Measurements from ENCODE around the gene DDA1.

The DDA1 gene

DNA sequence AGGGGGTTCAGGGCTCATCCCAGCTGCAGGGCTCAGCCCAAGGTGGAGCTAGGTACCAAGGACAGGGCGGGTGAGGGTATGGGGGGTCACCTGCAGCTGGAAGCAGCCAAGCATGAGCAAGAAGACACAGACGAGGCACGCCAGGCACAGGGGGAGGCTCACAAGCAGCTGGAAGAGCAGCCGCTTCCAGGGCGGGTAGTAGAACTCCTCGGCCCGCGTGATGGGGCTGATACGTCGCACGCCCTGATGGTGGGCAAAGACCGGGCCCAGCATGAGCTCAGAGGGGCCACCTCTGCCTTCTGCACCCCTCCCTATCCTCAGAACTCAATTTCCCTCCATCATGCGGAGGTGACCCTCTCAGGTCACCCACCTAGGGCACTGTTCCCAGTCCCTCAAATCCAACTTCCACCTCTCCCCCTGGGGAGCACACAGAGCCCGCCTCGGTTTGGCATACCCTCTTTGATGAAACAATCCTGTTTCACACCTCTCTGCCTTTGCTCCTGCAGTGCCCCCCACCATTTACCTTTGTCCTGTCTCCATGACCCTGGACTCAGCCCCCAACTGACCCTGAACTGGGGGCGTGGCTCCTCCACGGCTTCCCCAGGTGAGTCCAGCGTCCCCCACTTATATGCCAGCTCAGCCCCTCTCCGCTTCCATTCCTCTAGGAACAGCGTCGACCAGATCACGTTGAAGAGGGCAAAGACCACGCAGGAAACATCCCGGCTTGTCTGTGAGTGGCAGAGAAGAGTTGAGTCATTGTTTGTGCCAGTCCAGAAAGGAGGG, 21.1 kb downstream of the DDA1 start:
- DNase-seq (ENCODE audit: low spot score): no peak

DNA sequence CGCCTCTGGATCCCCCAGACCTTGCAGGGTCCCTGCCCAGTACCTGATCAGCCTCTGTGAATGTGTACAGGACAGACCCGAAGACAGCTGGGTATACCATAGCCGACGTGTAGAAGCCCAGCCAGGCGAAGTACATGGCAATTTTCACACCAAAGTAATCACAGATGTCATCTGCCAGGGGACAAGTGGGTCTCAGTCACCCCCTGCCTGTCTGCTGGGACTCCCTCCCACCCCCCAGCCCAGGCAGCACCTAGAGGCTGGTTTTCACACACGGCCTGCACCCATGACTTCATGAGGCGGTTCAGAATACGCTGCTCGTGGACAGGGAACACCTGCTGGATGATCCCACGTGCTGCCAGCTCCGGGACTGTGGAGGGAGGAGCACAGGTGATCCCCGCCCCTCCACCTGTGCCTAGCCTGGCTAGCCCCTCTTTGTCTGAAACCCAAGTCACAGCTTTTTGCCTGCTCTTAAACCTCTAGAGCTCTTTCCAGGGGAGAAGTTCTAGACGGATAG, 21.7 kb downstream of the DDA1 start:
- DNase-seq (ENCODE audit: low spot score): no peak

- DNase-seq (ENCODE audit: low spot score): no peak
Measured at GRCh38 chr19:17332360-17332676, 23.0 kb downstream of the DDA1 start.

GRCh38 chr19:17332677-17333581, 23.6 kb downstream of the DDA1 start:
- peak; percentile 37 for DNase-seq (ENCODE audit: low spot score)

- DNase-seq (ENCODE audit: low spot score): no peak
Measured at GRCh38 chr19:17333611-17334413, 24.4 kb downstream of the DDA1 start.

DNA sequence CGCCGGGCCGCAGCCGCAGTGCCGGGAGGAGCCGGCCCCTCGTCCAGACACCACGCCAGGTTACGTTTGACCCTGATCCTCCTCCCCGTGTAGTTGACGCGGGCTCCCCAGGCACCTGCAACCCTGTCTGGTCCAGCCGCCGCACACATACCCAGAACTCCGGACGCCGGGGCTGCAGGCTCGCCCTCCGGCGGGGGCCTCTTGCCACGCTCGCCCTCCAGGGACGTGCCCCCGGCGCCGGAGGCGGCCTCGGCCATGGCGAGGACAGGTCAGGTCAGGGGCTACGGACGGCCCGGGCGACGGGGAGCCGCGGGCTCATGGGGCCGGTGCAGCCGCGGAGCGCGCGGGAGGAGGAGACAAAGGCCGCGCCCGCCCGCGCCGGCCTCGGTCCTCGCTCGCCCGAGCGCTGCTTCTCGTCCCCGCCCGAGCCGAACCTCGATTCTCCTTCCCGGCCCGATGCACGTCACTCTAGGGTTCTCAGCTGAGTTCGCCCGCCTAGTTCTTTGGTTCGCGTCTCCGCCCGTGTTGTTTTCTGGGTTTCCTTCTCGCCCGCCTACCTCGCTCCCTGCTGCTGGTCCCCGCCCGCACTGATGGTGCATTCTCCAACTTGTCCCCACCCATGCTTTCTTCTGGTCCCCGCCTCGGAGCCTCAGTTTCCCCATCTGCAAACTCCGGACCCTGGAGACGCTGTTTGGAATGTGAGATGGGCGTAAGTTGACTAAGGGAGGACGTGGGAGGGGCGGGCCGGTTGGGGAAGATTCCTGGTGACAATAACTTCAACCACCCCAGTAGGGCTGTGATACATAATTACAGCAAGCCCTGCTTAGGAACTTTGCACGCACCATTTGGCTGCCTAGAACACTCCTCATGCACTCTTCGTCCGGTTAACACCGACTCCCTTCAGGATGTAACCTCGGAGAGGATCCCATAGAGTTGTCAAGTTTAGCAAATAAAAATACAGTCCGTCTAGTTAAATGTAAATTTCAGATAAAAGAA, 25.3 kb downstream of the DDA1 start, which contains the start of gene ANO8:
Gene ANO8 (minus strand): TSS at position 442 of the 996 bp plus-strand sequence. CDS start 185 bp downstream, at position 257.
- peak; percentile 93 for DNase-seq (ENCODE audit: low spot score)

- DNase-seq (ENCODE audit: low spot score): no peak
Measured at GRCh38 chr19:17335575-17335974, 26.2 kb downstream of the DDA1 start.

DNA sequence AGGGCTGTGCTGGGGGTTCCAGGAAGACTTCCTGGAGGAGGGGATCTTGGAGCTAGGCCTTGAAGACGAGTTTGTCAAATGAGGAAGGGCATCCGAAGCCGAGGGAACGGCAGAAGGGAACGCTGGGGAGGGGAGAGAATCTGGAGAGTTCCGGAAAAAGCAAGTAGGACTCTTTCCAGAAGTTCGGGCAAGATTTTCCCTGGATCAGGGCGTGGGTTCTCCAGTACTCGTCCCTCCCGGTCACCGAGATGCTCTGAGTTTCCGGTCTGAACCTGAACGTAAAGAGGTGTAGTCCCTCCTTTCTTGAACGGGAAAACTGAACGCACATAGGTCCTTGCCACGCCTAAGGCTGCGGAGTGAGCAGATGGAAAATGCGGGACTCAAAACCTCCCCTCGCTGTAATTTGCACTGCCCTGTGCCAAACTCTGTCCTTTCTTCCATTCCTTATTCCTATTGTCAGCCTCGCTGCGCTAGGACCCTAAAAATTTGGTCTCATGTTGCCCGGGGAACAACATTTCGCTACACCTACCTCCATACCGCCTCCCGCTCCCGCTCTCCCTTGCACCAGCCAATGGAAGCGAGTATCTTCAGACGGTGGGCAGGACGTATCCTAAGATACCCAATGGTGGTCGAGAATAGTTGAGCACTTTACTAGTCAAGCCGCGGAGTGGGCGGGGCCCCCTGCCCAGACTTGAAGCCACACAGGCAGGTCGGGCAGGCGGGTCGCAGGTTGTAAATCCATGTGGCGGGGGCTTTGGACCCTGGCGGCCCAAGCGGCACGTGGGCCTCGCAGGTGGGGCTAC, 27.7 kb downstream of the DDA1 start, which contains the start of gene GTPBP3:
Gene GTPBP3 (plus strand): TSS at position 682 of the 803 bp plus-strand sequence. CDS start 59 bp downstream, at position 741.
- peak; percentile 99 for DNase-seq (ENCODE audit: low spot score)

DNA sequence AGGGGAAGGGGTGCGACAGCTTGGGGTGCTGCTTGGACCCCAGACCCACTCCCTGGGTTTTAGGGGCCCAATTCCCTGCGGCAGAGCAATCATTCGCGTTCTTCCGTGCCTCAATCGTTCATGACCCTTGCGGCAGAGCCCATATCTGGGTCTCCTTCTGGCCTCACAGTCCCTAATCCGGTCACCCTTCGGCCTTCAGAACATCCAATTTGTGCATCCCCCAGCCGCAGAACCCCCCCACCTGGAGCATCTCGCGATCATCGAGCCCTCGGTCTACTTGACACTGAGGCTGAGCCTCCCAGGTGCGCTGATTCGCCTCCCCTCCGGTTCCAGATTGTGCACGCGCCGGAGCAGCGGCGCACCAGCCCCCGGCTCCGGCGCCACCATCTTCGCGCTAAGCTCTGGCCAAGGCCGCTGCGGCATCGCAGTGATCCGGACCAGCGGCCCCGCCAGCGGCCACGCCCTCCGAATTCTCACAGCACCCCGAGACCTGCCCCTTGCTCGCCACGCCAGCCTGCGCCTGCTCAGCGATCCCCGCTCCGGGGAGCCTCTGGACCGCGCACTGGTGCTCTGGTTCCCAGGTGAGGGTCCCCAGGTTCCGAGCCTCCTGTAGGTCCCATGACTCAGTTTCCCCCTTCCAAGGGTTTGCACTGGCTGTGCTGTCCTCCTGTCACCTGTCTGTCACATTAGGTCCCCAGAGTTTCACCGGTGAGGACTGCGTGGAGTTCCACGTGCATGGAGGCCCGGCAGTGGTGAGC, 28.5 kb downstream of the DDA1 start:
- peak; percentile 24 for DNase-seq (ENCODE audit: low spot score)

DNA sequence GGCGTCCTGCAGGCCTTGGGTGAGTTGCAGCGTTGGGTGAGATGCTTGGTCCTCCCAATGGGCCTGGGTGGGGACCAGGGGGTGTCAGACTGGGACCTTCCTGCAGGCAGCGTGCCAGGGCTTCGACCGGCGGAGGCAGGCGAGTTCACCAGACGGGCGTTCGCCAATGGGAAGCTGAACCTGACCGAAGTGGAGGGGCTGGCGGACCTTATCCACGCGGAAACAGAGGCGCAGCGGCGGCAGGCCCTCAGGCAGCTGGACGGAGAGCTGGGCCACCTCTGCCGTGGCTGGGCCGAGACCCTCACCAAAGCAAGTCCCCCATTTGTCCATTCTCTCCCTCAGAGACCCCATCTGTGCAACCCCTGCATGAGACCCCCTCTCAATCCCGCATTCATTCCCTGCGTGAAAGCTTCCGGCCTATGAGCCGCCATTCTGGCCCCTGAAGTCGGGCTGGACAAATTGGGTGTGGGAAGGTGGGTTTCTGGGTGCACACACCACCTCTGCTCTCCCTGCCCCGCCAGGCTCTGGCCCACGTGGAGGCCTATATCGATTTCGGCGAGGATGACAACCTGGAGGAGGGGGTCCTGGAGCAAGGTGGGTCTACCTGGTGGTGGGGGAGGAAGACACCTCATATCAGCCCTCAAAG, 29.2 kb downstream of the DDA1 start:
- DNase-seq (ENCODE audit: low spot score): no peak

DNA sequence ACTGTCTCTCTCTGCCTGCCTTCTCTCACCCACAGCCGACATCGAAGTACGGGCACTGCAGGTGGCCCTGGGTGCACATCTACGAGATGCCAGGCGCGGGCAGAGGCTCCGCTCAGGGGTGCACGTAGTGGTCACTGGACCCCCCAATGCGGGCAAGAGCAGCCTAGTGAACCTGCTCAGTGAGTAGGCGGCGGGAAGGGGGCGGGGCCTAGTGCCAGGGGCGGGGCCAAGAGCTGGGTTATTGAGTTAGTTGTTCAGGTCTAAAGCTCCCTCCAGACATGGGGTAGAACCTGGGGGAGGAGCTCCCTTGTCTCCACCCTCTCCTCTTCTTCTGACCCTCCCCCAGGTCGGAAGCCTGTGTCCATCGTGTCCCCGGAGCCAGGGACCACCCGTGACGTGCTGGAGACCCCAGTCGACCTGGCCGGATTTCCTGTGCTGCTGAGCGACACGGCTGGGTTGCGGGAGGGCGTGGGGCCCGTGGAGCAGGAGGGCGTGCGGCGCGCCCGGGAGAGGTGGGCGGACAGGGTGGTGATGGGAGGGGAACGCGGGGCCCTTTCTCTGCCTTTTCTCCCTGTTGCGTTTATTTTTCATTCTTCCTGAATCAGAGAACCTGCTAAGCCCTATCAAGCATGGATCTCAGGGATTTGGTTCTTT, 29.9 kb downstream of the DDA1 start:
- no peak for DNase-seq (ENCODE audit: low spot score)

DNA sequence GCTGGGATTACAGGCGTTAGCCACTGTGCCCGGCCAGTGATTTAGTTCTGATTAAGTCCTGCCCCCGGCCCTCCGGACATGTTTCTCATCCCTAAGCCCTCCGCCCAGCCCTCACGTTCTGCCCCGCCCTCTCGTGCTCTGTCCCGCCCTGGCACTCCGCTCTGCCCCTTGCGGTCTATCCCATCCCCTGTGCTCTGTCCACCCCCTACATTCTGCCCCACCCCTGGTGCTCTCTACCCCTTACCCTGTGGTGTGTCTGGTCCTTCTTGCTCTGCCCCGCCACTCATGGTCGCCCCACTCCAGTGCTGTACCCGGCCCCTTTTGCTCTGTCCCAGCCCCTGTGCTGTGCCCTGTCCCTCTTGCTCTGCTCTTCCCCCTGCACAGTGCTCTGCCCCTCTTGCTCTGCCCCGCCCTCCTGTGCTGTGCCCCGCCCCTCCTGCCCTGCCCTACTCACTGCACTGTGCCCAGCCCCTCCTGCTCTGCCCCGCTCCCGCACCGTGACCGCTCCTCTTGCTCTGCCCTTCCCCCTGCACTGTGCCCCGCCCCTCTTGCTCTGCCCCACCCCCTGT, 31.0 kb downstream of the DDA1 start:
- no peak for DNase-seq (ENCODE audit: low spot score)

- no peak for DNase-seq (ENCODE audit: low spot score)
Measured at GRCh38 chr19:17340871-17341357, 31.6 kb downstream of the DDA1 start.

- no peak for DNase-seq (ENCODE audit: low spot score)
Measured at GRCh38 chr19:17341386-17341785, 32.0 kb downstream of the DDA1 start.

GRCh38 chr19:17341845-17342244, 32.5 kb downstream of the DDA1 start:
- no peak for DNase-seq (ENCODE audit: low spot score)

DNA sequence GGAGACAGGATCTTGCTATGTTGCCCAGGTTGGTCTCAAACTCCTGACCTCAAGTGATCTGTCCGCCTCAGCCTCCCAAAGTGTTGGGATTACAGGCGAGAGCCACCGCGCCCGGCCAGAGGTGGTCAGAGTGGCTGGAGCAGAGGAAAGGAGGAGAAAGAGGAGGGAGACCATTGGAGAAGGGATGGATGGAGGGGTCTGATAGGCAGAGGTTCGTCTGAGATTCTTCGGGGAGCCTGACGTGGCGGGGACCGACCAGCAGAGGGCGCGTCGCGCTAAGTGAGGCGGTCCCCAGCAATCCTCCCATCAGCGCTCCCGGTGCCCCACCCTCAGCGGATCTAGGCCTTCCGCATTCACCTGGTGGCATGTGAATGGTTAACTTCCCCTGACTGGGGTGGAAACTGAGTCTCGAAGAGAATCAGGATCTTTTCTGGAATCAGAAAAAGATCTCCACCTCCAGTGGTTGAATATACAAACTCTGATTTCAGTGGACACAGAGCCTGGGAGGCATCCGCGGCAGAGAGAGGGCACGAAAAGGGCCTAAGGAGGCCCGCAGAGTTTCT, 36.8 kb downstream of the DDA1 start:
- DNase-seq (ENCODE audit: low spot score): peak; percentile 34

GRCh38 chr19:17347361-17347760, 38.0 kb downstream of the DDA1 start:
- no peak for DNase-seq (ENCODE audit: low spot score)
